HepG2 (cell line): ENCODE measurements around the gene BACH1. TPM values are rescaled to one million over a fixed set of nuclear protein-coding genes. Genes with fewer than 3 reads are reported as not detected.

Experiments used
- CENPX ChIP-seq: sonication (generic); formaldehyde crosslinking; IDR thresholded peaks from 2 replicates; pipeline ENCODE4 v1.9.0; 2021; ENCODE audit warnings: mild to moderate bottlenecking, missing genetic modification reagents, moderate library complexity
- FLYWCH1 ChIP-seq: sonication (generic); formaldehyde crosslinking; IDR thresholded peaks from 2 replicates; pipeline ENCODE4 v1.8.1; 2023; ENCODE audit warnings: mild to moderate bottlenecking, missing genetic modification reagents
- MEF2D ChIP-seq: sonication (generic); formaldehyde crosslinking; IDR thresholded peaks from 2 replicates; pipeline ENCODE4 v1.5.1; 2020; ENCODE audit warnings: mild to moderate bottlenecking, missing genetic modification reagents
- NR2C2 ChIP-seq: sonication (generic); formaldehyde crosslinking; IDR thresholded peaks from 2 replicates; pipeline ENCODE4 v1.4.0; 2020; ENCODE audit warnings: missing genetic modification reagents, mild to moderate bottlenecking, moderate library complexity, borderline replicate concordance
- POLR2A ChIP-seq, 2 experiments: IDR thresholded peaks; 2 replicates each; pipeline ENCODE4 v1.6.1; 2011; ENCODE audit warnings: low read depth in 2 of 2, low read length in 2 of 2, mild to moderate bottlenecking in 1 of 2, moderate library complexity in 1 of 2; ENCODE audit not compliant: insufficient read depth in 1 of 2
- ZFY ChIP-seq: sonication (generic); formaldehyde crosslinking; IDR thresholded peaks from 2 replicates; pipeline ENCODE4 v1.4.0; 2020; ENCODE audit warnings: missing genetic modification reagents
- ZNF253 ChIP-seq: sonication (generic); formaldehyde crosslinking; IDR thresholded peaks from 2 replicates; pipeline ENCODE4 v1.8.0; 2022; ENCODE audit warnings: mild to moderate bottlenecking, missing genetic modification reagents, borderline replicate concordance
- ZNF431 ChIP-seq: sonication (generic); formaldehyde crosslinking; IDR thresholded peaks from 2 replicates; pipeline ENCODE4 v1.9.0; 2022; ENCODE audit warnings: missing genetic modification reagents, low read depth, mild to moderate bottlenecking, borderline replicate concordance
- ZNF496 ChIP-seq: sonication (generic); formaldehyde crosslinking; IDR thresholded peaks from 2 replicates; pipeline ENCODE4 v1.8.1; 2023; ENCODE audit warnings: mild to moderate bottlenecking, moderate library complexity, missing genetic modification reagents; ENCODE audit not compliant: insufficient replicate concordance
- ZNF572 ChIP-seq: sonication (generic); formaldehyde crosslinking; IDR thresholded peaks from 2 replicates; pipeline ENCODE4 v1.5.1; 2020; ENCODE audit warnings: mild to moderate bottlenecking, missing genetic modification reagents
- ZNF607 ChIP-seq: sonication (generic); formaldehyde crosslinking; IDR thresholded peaks from 2 replicates; pipeline ENCODE4 v1.5.1; 2020; ENCODE audit warnings: missing genetic modification reagents, mild to moderate bottlenecking, borderline replicate concordance
- polyA plus RNA-seq, 8 experiments: library from polyadenylated mRNA; depleted of rRNA in 3 of 8; stranded (reverse) in 7 of 8; unstranded in 1 of 8; fragments of >200 nt; fragmentation: Illumina TruSeq in 4 of 8; extraction: Trizol in 4 of 8; gene quantifications; 2 replicates each; pipeline versions ENCODE4 v1.2.1 to v1.2.3, GENCODE V29; 2011 to 2016; ENCODE audit warnings: low read depth in 4 of 8, missing spikeins in 1 of 8, mixed read lengths in 1 of 8; ENCODE audit not compliant: insufficient read depth in 1 of 8
- total RNA-seq, 5 experiments: library from RNA; depleted of rRNA; stranded (reverse); fragments of >200 nt; fragmentation: Illumina TruSeq; extraction: Trizol; gene quantifications; 2 replicates each; pipeline ENCODE4 v1.2.3, GENCODE V29; 2016; ENCODE audit warnings: low read depth in 1 of 5
- TF ChIP-seq, protein P1 (sequence below): sonication (generic); formaldehyde crosslinking; IDR thresholded peaks from 2 replicates; pipeline ENCODE4 v1.4.0; 2020; ENCODE audit warnings: mild to moderate bottlenecking, missing genetic modification reagents
- TF ChIP-seq, protein P2 (sequence below): sonication (generic); formaldehyde crosslinking; IDR thresholded peaks from 2 replicates; pipeline ENCODE4 v1.8.0; 2022; ENCODE audit warnings: low read depth, missing genetic modification reagents

BACH1 gene
- total and polyA plus RNA-seq, 2 of the 13 experiments (the other 11 are each of a cell fraction or from before 2014, with no cell fraction given): 16.5 to 51.7 TPM

DNA sequence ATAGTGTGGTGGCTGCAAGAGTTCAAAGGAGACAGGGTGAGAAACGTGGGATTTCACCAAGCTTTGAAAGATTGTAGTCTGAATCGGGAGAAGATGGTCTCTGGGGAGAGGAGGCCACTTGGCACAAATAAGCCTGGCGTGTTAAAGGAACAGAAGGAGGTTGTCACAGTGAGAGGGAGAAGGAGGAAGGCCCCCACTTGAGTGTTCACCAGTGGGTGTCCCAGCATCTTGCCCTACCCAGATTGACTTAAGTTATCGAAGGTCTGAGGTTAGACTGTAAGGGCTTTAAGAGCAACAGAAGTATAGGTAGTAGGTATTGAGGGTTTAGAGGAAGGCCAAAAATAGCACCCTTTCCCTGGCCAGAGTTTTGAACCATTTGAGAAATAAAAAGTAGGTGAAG, 48.0 kb downstream of the BACH1 start (continued):
- TF ChIP-seq, protein P1, sequence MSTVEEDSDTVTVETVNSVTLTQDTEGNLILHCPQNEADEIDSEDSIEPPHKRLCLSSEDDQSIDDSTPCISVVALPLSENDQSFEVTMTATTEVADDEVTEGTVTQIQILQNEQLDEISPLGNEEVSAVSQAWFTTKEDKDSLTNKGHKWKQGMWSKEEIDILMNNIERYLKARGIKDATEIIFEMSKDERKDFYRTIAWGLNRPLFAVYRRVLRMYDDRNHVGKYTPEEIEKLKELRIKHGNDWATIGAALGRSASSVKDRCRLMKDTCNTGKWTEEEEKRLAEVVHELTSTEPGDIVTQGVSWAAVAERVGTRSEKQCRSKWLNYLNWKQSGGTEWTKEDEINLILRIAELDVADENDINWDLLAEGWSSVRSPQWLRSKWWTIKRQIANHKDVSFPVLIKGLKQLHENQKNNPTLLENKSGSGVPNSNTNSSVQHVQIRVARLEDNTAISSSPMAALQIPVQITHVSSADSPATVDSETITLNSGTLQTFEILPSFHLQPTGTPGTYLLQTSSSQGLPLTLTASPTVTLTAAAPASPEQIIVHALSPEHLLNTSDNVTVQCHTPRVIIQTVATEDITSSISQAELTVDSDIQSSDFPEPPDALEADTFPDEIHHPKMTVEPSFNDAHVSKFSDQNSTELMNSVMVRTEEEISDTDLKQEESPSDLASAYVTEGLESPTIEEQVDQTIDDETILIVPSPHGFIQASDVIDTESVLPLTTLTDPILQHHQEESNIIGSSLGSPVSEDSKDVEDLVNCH: no peak
- TF ChIP-seq CENPX (CRISPR knock-in tag) (no peak), POLR2A (IDR thresholded peaks at IDR 0.05; ENCODE audit: insufficient read depth in 1 of 2, low read depth in 2 of 2, low read length in 2 of 2) (no peak), ZFY (no peak), ZNF607 (no peak), ZNF496 (CRISPR knock-in tag) (no peak), FLYWCH1 (CRISPR knock-in tag) (no peak), ZNF253 (CRISPR knock-in tag) (no peak), MEF2D (CRISPR knock-in tag) (no peak), NR2C2 (CRISPR knock-in tag) (no peak), ZNF431 (CRISPR knock-in tag) (no peak), ZNF572 (no peak)
- TF ChIP-seq, protein P2, sequence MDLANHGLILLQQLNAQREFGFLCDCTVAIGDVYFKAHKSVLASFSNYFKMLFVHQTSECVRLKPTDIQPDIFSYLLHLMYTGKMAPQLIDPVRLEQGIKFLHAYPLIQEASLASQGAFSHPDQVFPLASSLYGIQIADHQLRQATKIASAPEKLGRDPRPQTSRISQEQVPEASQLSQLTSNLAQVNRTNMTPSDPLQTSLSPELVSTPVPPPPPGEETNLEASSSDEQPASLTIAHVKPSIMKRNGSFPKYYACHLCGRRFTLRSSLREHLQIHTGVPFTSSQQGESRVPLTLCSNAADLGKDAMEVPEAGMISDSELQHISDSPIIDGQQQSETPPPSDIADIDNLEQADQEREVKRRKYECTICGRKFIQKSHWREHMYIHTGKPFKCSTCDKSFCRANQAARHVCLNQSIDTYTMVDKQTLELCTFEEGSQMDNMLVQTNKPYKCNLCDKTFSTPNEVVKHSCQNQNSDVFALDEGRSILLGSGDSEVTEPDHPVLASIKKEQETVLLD (CRISPR knock-in tag): no peak
